H9 (cell line): ENCODE data around the gene DMRTA2. TPM values are rescaled to one million over a fixed set of nuclear protein-coding genes. Genes with fewer than 3 reads are reported as not detected.

Experiments
- DNase-seq: peaks from one replicate; pipeline ENCODE4 v3.0.0-alpha.2; 2017
- H2AFZ ChIP-seq: one replicate; pipeline ENCODE4 v1.6.1; 2013; ENCODE audit warnings: mild to moderate bottlenecking, low read length, control low read depth, moderate library complexity
- H2AK5ac ChIP-seq: 2 replicates; pipeline ENCODE4 v1.6.1; 2013; ENCODE audit warnings: low read length, control low read depth, mixed read lengths; ENCODE audit not compliant: insufficient read length
- H2BK120ac ChIP-seq: one replicate; pipeline ENCODE4 v1.6.1; 2013; ENCODE audit warnings: low read depth, mild to moderate bottlenecking, low read length, control low read depth, inconsistent platforms; ENCODE audit not compliant: poor library complexity, severe bottlenecking
- H2BK12ac ChIP-seq: 2 replicates; pipeline ENCODE4 v1.6.1; 2013; ENCODE audit warnings: low read length, control low read depth, mixed read lengths, low read depth; ENCODE audit not compliant: insufficient read length
- H2BK15ac ChIP-seq: 2 replicates; pipeline ENCODE4 v1.6.1; 2013; ENCODE audit warnings: low read depth, low read length, control low read depth
- H2BK20ac ChIP-seq: one replicate; pipeline ENCODE4 v1.6.1; 2013; ENCODE audit warnings: low read depth, mild to moderate bottlenecking, low read length, control low read depth, inconsistent platforms; ENCODE audit not compliant: poor library complexity, severe bottlenecking
- H2BK5ac ChIP-seq: 2 replicates; pipeline ENCODE4 v1.6.1; 2013; ENCODE audit warnings: low read length, control low read depth, mixed read lengths; ENCODE audit not compliant: insufficient read length
- H3K14ac ChIP-seq: 2 replicates; pipeline ENCODE4 v1.6.1; 2013; ENCODE audit warnings: low read length, control low read depth; ENCODE audit not compliant: insufficient read depth
- H3K18ac ChIP-seq: 2 replicates; pipeline ENCODE4 v1.6.1; 2013; ENCODE audit warnings: low read depth, mild to moderate bottlenecking, mixed read lengths, low read length, control low read depth; ENCODE audit not compliant: insufficient read length
- H3K23ac ChIP-seq: 2 replicates; pipeline ENCODE4 v1.6.1; 2013; ENCODE audit warnings: low read length, control low read depth, mixed read lengths, low read depth; ENCODE audit not compliant: insufficient read length
- H3K23me2 ChIP-seq: 2 replicates; pipeline ENCODE4 v1.6.1; 2013; ENCODE audit warnings: low read depth, mild to moderate bottlenecking, mixed read lengths, low read length, control low read depth; ENCODE audit not compliant: insufficient read length, poor library complexity, severe bottlenecking
- H3K27ac ChIP-seq: 2 replicates; pipeline ENCODE4 v1.5.1; 2013; ENCODE audit warnings: low read length, control low read depth, mixed read lengths, low read depth; ENCODE audit not compliant: insufficient read length
- H3K27me3 ChIP-seq: 2 replicates; pipeline ENCODE4 v1.6.1; 2013; ENCODE audit warnings: low read length, control low read depth, inconsistent platforms; ENCODE audit not compliant: insufficient read depth
- H3K4ac ChIP-seq: 2 replicates; pipeline ENCODE4 v1.6.1; 2013; ENCODE audit warnings: low read depth, mild to moderate bottlenecking, control low read depth, inconsistent platforms, low read length, moderate library complexity
- H3K4me1 ChIP-seq: 2 replicates; pipeline ENCODE4 v1.6.1; 2013; ENCODE audit warnings: low read length, control low read depth, inconsistent platforms; ENCODE audit not compliant: insufficient read depth
- H3K4me2 ChIP-seq: 2 replicates; pipeline ENCODE4 v1.6.1; 2013; ENCODE audit warnings: low read length, control low read depth, mixed read lengths; ENCODE audit not compliant: insufficient read length, insufficient read depth
- H3K56ac ChIP-seq: 2 replicates; pipeline ENCODE4 v1.6.1; 2013; ENCODE audit warnings: low read depth, mild to moderate bottlenecking, mixed read lengths, low read length, control low read depth; ENCODE audit not compliant: insufficient read length
- H3K79me1 ChIP-seq: 2 replicates; pipeline ENCODE4 v1.6.1; 2013; ENCODE audit warnings: low read depth, mild to moderate bottlenecking, moderate library complexity, low read length, control low read depth, inconsistent platforms; ENCODE audit not compliant: insufficient read depth, poor library complexity, severe bottlenecking
- H3K79me2 ChIP-seq: 2 replicates; pipeline ENCODE4 v1.6.1; 2013; ENCODE audit warnings: low read length, control low read depth, inconsistent platforms; ENCODE audit not compliant: insufficient read depth
- H3K9ac ChIP-seq: 2 replicates; pipeline ENCODE4 v1.6.1; 2013; ENCODE audit warnings: low read length, control low read depth, mixed read lengths; ENCODE audit not compliant: insufficient read length; ENCODE audit errors: extremely low read depth
- H3K9me3 ChIP-seq: one replicate; pipeline ENCODE4 v1.6.1; 2013; ENCODE audit warnings: low read depth, low read length, inconsistent platforms; ENCODE audit not compliant: control insufficient read depth
- H3T11ph ChIP-seq: one replicate; pipeline ENCODE4 v1.6.1; 2013; ENCODE audit warnings: mild to moderate bottlenecking, low read length, control low read depth, inconsistent platforms
- H4K20me1 ChIP-seq: one replicate; pipeline ENCODE4 v1.6.1; 2013; ENCODE audit not compliant: control insufficient read depth, insufficient read length, insufficient read depth
- H4K5ac ChIP-seq: 2 replicates; pipeline ENCODE4 v1.6.1; 2013; ENCODE audit warnings: low read depth, mild to moderate bottlenecking, mixed read lengths, low read length, control low read depth; ENCODE audit not compliant: insufficient read length
- H4K8ac ChIP-seq: replicated peaks from 2 replicates; pipeline ENCODE4 v1.6.1; 2013; ENCODE audit warnings: low read length, control low read depth, mixed read lengths, low read depth; ENCODE audit not compliant: insufficient read length
- H4K91ac ChIP-seq: 2 replicates; pipeline ENCODE4 v1.6.1; 2013; ENCODE audit warnings: low read depth, mild to moderate bottlenecking, moderate library complexity, mixed read lengths, low read length, control low read depth; ENCODE audit not compliant: insufficient read length
- H3K27ac Mint-ChIP-seq, 3 experiments: 2 replicates in 2 of 3; 3 replicates in 1 of 3; pipeline ENCODE4 v1.8.0; 2020 to 2021; ENCODE audit warnings: mixed read lengths in 3 of 3, mild to moderate bottlenecking in 1 of 3, moderate library complexity in 1 of 3
- H3K27me3 Mint-ChIP-seq: 2 replicates; pipeline ENCODE4 v1.8.0; 2021; ENCODE audit warnings: low read depth, mild to moderate bottlenecking, moderate library complexity, mixed read lengths
- H3K36me3 Mint-ChIP-seq, 3 experiments: 2 replicates in 2 of 3; 3 replicates in 1 of 3; pipeline ENCODE4 v1.8.0; 2020 to 2021; ENCODE audit warnings: low read depth in 3 of 3, mixed read lengths in 3 of 3; ENCODE audit not compliant: insufficient read depth in 1 of 3
- H3K4me1 Mint-ChIP-seq, 2 experiments: 2 replicates each; pipeline ENCODE4 v1.8.0; 2020; ENCODE audit warnings: mixed read lengths in 2 of 2
- H3K4me3 Mint-ChIP-seq, 2 experiments: 2 replicates in 1 of 2; 3 replicates in 1 of 2; pipeline ENCODE4 v1.8.0; 2020 to 2021; ENCODE audit warnings: mild to moderate bottlenecking in 2 of 2, mixed read lengths in 2 of 2, moderate library complexity in 1 of 2
- H3K9me3 Mint-ChIP-seq, 2 experiments: 2 replicates in 1 of 2; 3 replicates in 1 of 2; pipeline ENCODE4 v1.8.0; 2020; ENCODE audit warnings: mild to moderate bottlenecking in 2 of 2, mixed read lengths in 2 of 2, moderate library complexity in 1 of 2
- CTCF ChIP-seq: fragments of 200-600 bp; sonication (generic); conservative IDR thresholded peaks from 3 replicates; pipeline ENCODE4 v1.8.0; 2021; ENCODE audit warnings: antibody characterized with exemption, mild to moderate bottlenecking
- WGBS: extraction: QIAGEN DNeasy Blood & Tissue Kit; methylation state at CpG from one replicate; pipeline ENCODE4 v1.1.7; 2013; ENCODE audit warnings: missing lambda C conversion rate, low lambda C conversion rate, mixed read lengths; ENCODE audit not compliant: insufficient read length; ENCODE audit errors: extremely low coverage; 5-methylcytosine and 5-hydroxymethylcytosine counted together
- total RNA-seq: library from RNA; stranded (reverse); gene quantifications from 2 replicates; pipeline ENCODE4 v1.2.1, GENCODE V29; 2021

The DMRTA2 gene
- total RNA-seq, 1 experiment from 2014 or later, result 0.11 TPM

GRCh38 chr1:50373532-50373931 is 49.7 kb downstream of the DMRTA2 start:
- Histone ChIP-seq H3K27ac (no peak overlapping the region), H3K79me2 (no peaks in the 10 kb centered on the region), H3T11ph (no peak overlapping the region), H3K23ac (no peak overlapping the region), H3K23me2 (no peaks in the 10 kb centered on the region), H3K9me3 (no peaks in the 10 kb centered on the region), H2BK120ac (no peak overlapping the region), H2BK12ac (no peak overlapping the region), H4K91ac (no peak overlapping the region), H3K56ac (no peak overlapping the region), H3K4me1 (no peaks in the 10 kb centered on the region), H3K4ac (no peak overlapping the region), H4K5ac (no peak overlapping the region), H2BK15ac (no peak overlapping the region), H3K9ac (no peak overlapping the region), H4K8ac (no peak overlapping the region), H3K18ac (no peak overlapping the region), H2BK20ac (no peak overlapping the region), H3K4me2 (no peak overlapping the region), H2AFZ (no peak overlapping the region), H4K20me1 (no peaks in the 10 kb centered on the region), H3K79me1 (no peaks in the 10 kb centered on the region), H3K27me3 (no peaks in the 10 kb centered on the region), H2AK5ac (no peak overlapping the region), H3K14ac (no peak overlapping the region), H2BK5ac (no peak overlapping the region)
- Mint-ChIP-seq H3K9me3 (peaks cover 20 to 24% of the 10 kb centered on the region in 2 experiments), H3K27me3 (peaks cover 34% of the 10 kb centered on the region), H3K4me1 (peaks cover 4 to 14% of the 10 kb centered on the region in 2 experiments; a peak in 3 of 4 replicates), H3K27ac (no peak overlapping the region), H3K36me3 (no peaks in the 10 kb centered on the region; a peak in 2 of 7 replicates), H3K4me3 (no peak overlapping the region)
- WGBS, result no CpG with 5 or more reads among the region's 1 CpG
- peak; percentile 32 for DNase-seq
- TF ChIP-seq CTCF, result no peak
